ENCODE data around the gene CLCA1. TPM values are rescaled to one million over a fixed set of nuclear protein-coding genes. Genes with fewer than 3 reads are reported as not detected.

The CLCA1 gene
- total RNA-seq, 2 donors from 2014 or later, result not detected

DNA sequence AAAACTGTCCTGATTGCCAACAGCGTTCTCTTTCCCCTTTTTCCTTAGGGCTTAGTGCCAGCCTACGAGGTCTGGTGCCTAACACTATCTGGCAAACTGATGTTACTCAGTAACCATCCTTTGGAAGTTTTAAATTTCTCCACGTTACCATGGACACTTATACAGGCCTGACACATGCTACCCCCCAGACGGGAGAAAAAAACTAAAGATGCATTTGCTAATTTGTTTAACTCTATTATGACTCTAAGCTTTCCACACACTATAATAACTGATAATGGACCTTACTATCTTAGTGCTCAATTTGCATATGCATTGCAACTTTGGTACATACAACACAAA lies 36.8 kb downstream of the CLCA1 start:
- H3K36me3 ChIP-seq (replicated peaks in 1 of 2; ENCODE audit: insufficient read depth in 1 of 2, low read depth in 2 of 2), result no peaks in the 10 kb centered on the region
- TF ChIP-seq POLR2A (IDR thresholded peaks at IDR 0.05), result no peak
- TF ChIP-seq, protein P1, sequence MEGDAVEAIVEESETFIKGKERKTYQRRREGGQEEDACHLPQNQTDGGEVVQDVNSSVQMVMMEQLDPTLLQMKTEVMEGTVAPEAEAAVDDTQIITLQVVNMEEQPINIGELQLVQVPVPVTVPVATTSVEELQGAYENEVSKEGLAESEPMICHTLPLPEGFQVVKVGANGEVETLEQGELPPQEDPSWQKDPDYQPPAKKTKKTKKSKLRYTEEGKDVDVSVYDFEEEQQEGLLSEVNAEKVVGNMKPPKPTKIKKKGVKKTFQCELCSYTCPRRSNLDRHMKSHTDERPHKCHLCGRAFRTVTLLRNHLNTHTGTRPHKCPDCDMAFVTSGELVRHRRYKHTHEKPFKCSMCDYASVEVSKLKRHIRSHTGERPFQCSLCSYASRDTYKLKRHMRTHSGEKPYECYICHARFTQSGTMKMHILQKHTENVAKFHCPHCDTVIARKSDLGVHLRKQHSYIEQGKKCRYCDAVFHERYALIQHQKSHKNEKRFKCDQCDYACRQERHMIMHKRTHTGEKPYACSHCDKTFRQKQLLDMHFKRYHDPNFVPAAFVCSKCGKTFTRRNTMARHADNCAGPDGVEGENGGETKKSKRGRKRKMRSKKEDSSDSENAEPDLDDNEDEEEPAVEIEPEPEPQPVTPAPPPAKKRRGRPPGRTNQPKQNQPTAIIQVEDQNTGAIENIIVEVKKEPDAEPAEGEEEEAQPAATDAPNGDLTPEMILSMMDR (IDR thresholded peaks at IDR 0.05), result no peak
- H3K27ac ChIP-seq, result no peak overlapping the region
- peaks cover 7% of the 10 kb centered on the region for H3K4me1 ChIP-seq
- H3K4me3 ChIP-seq, result no peak overlapping the region
- intact Hi-C loops (cut with DNase I), result loop anchor here (10.0 kb wide), 1 partner anchor 131 kb away; no protein-coding TSS in a partner anchor
- ATAC-seq, result no peak
- 27 to 38% methylated on average over 4 of the region's 4 CpGs for WGBS, 2 donors
- DNase-seq, result no peak
- H3K9me3 ChIP-seq, result no peaks in the 10 kb centered on the region
- H3K27me3 ChIP-seq, result no peaks in the 10 kb centered on the region

DNA sequence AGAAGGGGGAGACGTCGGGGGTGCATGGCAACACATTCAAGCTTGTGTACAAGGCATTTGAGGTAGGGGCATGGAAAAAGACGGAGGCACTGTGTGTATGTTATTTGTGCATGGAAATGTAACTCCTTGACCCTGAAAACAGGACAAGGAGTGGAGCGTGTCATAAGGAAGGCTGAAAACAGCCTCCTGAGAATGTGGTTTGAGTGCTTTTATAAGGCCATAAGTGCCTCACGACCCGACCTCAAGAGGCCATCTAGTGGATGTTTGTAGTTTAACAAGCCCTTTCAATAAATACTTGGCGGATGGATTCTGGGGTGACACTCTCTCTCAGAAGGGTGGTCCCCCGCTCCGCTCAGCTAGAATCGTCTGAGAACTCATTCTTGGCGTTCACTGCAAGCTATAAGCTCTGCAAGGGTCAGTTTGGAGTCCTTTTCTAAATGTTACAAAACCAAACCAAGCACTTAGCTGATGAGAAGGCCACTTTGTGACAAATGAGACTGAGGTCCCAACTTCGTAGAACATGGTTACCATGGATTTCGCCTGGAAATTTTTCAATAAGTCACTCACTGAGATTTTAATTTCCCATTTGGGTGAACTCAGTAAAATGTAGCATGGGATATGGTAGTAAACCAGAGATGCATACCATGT lies 39.3 kb downstream of the CLCA1 start:
- ATAC-seq (peak; percentile 45), DNase-seq (no peak)
- Histone ChIP-seq H3K27ac (no peak overlapping the region), H3K27me3 (no peaks in the 10 kb centered on the region), H3K36me3 (replicated peaks in 1 of 2; ENCODE audit: insufficient read depth in 1 of 2, low read depth in 2 of 2) (no peaks in the 10 kb centered on the region), H3K9me3 (no peaks in the 10 kb centered on the region), H3K4me1 (no peaks in the 10 kb centered on the region), H3K4me3 (no peak overlapping the region)
- 41 to 44% methylated on average over 13 of the region's 13 CpGs for WGBS, 2 donors
- TF ChIP-seq, protein P1 (IDR thresholded peaks at IDR 0.05), result peak in 5 of 7 experiments; percentile 14 to 40 (median 34)
- no peak for TF ChIP-seq POLR2A (IDR thresholded peaks at IDR 0.05)
- intact Hi-C loops (cut with DNase I), result loop anchor here (10.0 kb wide), 1 partner anchor 133 kb away; no protein-coding TSS in a partner anchor

DNA sequence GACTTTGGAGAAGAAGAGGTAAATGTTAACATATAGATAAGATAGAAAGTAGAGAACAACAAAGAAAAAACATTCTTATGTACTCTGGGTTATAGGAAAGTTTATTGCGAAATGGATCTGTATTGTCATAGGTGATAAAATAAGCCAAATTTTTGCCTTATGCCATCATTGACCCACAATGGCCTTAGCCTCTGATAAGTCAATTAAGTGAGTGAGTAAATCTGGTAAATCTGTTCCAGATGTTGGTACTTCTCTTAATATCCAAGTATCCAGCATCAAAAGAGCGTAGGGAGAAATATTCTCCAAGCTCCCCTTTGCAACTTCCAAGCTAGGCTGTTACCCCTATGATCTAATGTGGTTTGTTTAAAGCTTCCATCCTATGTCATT lies 39.8 kb downstream of the CLCA1 start:
- Histone ChIP-seq H3K9me3 (no peaks in the 10 kb centered on the region), H3K27ac (no peak overlapping the region), H3K36me3 (replicated peaks in 1 of 2; ENCODE audit: insufficient read depth in 1 of 2, low read depth in 2 of 2) (no peaks in the 10 kb centered on the region), H3K27me3 (no peaks in the 10 kb centered on the region), H3K4me3 (no peak overlapping the region), H3K4me1 (no peaks in the 10 kb centered on the region)
- no peak for TF ChIP-seq POLR2A (IDR thresholded peaks at IDR 0.05)
- TF ChIP-seq, protein P1 (IDR thresholded peaks at IDR 0.05), result no peak
- 66 to 87% methylated on average over 2 of the region's 2 CpGs for WGBS, 2 donors
- intact Hi-C loops (cut with DNase I), result loop anchor here (10.0 kb wide), 1 partner anchor 134 kb away; no protein-coding TSS in a partner anchor
- DNase-seq (no peak), ATAC-seq (no peak)

DNA sequence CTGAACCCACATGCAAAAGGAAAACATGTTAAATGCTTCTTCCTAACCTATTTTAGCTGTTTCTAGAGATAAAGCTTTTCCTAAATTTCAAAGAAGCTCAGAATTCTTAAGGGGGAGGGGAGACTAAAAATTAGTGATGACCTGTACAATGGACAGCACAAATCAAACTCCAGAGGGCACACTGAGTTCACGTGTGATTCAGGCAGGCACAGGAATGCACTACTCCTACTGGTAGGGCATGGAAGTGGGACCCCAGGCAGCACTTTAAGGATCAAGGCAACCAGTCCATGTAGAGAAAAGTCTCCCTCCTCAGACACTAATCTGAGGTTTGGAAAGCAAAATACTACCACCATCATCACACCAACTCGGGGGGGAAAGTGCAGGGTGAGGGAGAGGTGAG lies 46.9 kb downstream of the CLCA1 start:
- intact Hi-C loops (cut with DNase I), result no loop called here
- TF ChIP-seq, protein P1 (IDR thresholded peaks at IDR 0.05), result peak in 4 of 7 experiments; percentile 10 to 36 (median 27)
- TF ChIP-seq POLR2A (IDR thresholded peaks at IDR 0.05), result no peak
- DNase-seq, result no peak
- Histone ChIP-seq H3K27me3 (no peaks in the 10 kb centered on the region), H3K4me3 (no peak overlapping the region), H3K27ac (no peak overlapping the region), H3K36me3 (replicated peaks in 1 of 2; ENCODE audit: insufficient read depth in 1 of 2, low read depth in 2 of 2) (no peaks in the 10 kb centered on the region), H3K9me3 (no peaks in the 10 kb centered on the region), H3K4me1 (no peaks in the 10 kb centered on the region)
- 45 to 46% methylated on average over 2 of the region's 2 CpGs for WGBS, 2 donors
- no peak for ATAC-seq

DNA sequence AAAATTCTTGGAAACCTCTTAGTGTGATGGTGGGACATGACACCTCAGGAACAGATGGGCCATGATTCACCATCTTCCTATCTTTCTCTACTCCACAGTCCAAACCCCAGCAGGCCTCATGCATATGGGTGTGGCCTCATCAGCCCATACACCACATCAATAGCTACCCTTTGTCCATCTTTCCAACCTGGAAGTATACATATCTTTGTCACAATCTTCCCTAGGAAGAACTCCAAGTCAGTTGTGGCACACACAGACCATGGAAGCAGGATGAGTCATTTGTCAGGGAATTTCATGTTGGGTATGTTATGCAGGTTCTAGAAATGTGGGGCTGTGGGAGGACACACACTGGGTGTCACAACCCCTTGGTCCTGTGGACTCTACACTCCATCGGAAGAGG lies 47.6 kb downstream of the CLCA1 start:
- Histone ChIP-seq H3K27me3 (no peaks in the 10 kb centered on the region), H3K27ac (no peak overlapping the region), H3K4me3 (no peak overlapping the region), H3K9me3 (no peaks in the 10 kb centered on the region), H3K4me1 (no peaks in the 10 kb centered on the region), H3K36me3 (replicated peaks in 1 of 2; ENCODE audit: insufficient read depth in 1 of 2, low read depth in 2 of 2) (no peaks in the 10 kb centered on the region)
- WGBS, 2 donors, result 90 to 100% methylated on average over 1 of the region's 1 CpG
- intact Hi-C loops (cut with DNase I), result no loop called here
- TF ChIP-seq, protein P1 (IDR thresholded peaks at IDR 0.05), result no peak
- TF ChIP-seq POLR2A (IDR thresholded peaks at IDR 0.05), result no peak
- DNase-seq, result no peak
- ATAC-seq, result no peak
